GM23338 (cell line): ENCODE data around the gene TBRG4.

ENCODE experiments used
- CREB1 ChIP-seq: fragments of 250-450 bp; sonication (Bioruptor Pico); IDR thresholded peaks from 2 replicates; pipeline ENCODE4 v1.5.0; 2020; ENCODE audit warnings: low read depth, mild to moderate bottlenecking, moderate library complexity
- EZH2 ChIP-seq: fragments of 200-600 bp; sonication (generic); IDR thresholded peaks from one replicate; pipeline ENCODE4 v1.8.0; 2017; ENCODE audit warnings: antibody characterized with exemption, mild to moderate bottlenecking, low read depth; ENCODE audit not compliant: unreplicated experiment
- TF ChIP-seq, protein P1 (sequence below), 2 experiments: fragments of 200-600 bp in 1 of 2; sonication (generic) in 1 of 2; conservative IDR thresholded peaks; 2 replicates each; pipeline versions ENCODE4 v1.5.1 to v1.6.1; 2016 to 2017; ENCODE audit warnings: antibody characterized with exemption in 2 of 2, low read depth in 2 of 2, mild to moderate bottlenecking in 2 of 2, moderate library complexity in 1 of 2

DNA sequence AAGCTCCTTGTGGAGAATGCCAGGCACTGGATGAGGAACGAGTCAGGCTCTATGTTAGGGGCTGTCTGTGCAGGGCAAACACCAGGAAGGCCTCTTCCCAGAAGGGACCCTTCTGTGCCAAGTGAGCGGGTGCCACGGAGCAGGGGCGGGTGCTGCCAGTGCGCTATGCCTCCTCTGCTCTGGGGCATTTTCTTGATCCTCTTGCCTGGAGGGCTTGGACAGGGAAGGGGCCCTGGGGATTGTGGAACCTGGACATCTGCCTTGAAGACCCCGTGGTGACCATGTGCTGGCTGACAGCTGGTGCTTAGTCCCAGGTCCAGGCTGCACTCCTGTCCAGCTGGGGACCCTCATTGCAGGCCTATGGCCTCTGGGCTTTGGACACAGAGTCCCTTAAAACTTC is 15.4 kb upstream of the TBRG4 start:
- TF ChIP-seq, protein P1, sequence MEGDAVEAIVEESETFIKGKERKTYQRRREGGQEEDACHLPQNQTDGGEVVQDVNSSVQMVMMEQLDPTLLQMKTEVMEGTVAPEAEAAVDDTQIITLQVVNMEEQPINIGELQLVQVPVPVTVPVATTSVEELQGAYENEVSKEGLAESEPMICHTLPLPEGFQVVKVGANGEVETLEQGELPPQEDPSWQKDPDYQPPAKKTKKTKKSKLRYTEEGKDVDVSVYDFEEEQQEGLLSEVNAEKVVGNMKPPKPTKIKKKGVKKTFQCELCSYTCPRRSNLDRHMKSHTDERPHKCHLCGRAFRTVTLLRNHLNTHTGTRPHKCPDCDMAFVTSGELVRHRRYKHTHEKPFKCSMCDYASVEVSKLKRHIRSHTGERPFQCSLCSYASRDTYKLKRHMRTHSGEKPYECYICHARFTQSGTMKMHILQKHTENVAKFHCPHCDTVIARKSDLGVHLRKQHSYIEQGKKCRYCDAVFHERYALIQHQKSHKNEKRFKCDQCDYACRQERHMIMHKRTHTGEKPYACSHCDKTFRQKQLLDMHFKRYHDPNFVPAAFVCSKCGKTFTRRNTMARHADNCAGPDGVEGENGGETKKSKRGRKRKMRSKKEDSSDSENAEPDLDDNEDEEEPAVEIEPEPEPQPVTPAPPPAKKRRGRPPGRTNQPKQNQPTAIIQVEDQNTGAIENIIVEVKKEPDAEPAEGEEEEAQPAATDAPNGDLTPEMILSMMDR (conservative IDR thresholded peaks at IDR 0.05; ENCODE audit: low read depth in 2 of 2) = no peak
- TF ChIP-seq EZH2 (no peak), CREB1 (CRISPR knock-in tag) (no peak)
